ENCODE results near the gene SORCS2. TPM values are rescaled to one million over a fixed set of nuclear protein-coding genes. Genes with fewer than 3 reads are reported as not detected.

Gene SORCS2
- total RNA-seq, 1 donor from 2014 or later: 6.9 TPM

DNA sequence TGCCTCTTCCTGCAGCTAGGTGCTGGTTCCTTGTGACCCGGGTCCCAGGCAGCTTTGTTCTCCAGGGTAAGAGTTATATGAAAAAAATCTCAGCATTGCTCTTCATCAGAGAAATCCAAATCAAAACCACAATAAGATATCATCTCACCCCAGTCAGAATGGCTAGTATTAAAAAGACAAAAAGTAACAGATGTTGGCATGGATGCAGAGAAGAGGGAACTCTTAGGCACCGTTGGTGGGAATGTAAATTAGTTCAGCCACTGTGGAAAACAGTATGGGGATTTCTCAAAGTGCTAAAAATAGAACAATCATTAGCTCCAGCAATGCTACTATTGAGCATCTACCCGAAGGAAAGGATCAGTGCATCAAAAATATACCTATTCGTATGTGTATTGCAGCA is 61.5 kb downstream of the SORCS2 start:
- DNase-seq (ENCODE audit: low spot score): no peak
- intact Hi-C loops (cut with DNase I): loop anchor here (5.0 kb wide), 2 partner anchors 38 to 47 kb away; no protein-coding TSS in a partner anchor

DNA sequence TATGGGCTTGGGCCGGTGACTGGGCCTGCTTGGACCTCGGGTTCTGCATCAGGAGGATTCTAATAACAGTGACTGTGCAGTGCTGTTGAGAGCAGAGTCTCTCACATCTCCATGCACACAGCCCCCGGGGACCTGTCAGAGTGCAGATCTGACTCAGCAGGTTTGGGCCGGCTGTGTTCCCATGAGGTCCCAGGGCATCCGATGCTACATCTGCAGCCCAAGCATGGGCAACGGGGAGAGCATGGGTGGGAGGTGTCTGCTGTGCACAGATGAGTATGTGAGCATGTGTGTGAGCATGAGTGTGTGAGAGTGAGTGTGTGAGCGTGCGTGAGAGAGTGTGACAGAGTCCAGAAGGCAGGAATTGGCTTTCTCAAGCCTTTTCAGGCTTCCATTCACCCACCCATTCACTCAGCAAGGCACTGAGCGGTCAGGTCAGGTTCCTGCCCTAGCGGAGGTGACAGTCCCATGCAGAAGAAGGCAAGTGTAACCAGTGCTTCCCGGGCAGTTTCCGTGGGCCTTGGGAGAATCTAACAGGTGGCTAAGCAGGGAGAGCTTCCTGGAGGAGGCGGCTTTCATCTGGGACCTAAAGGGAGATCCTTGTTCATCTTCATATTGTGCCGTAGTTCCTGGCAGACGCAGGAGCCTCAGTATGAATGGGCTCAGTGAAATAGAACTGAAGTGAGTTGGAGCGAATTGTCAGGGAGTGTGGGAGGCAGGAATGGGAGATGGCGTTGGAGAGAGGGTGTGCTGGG is 62.6 kb downstream of the SORCS2 start:
- intact Hi-C loops (cut with DNase I): loop anchor here (5.0 kb wide), 2 partner anchors 37 to 48 kb away; no protein-coding TSS in a partner anchor
- no peak for DNase-seq (ENCODE audit: low spot score)

- no peak for DNase-seq (ENCODE audit: low spot score)
- intact Hi-C loops (cut with DNase I): no loop called here
These were observed 63.1 kb downstream of the SORCS2 start for GRCh38 chr4:7255488-7255881.

DNA sequence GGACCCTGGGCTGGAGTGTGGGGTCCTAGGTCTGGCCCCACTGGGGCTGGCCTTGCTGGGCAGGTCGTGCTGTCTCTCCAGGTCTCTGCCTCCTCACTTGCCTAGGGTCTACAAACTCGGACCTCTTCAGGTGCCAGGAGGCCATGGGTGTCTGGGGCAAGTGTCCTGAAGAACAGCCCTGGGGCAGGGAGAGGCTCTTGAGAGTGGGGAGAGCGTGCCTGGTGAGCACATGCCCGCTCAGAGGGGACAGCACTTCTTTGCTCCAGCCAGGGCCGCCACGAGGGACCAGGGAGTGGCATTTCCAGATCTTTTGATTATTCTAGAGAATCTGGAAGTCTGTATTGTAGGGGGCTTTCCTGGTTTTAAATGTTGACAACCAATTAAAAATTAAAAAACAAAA is 63.7 kb downstream of the SORCS2 start:
- DNase-seq (ENCODE audit: low spot score): no peak

DNA sequence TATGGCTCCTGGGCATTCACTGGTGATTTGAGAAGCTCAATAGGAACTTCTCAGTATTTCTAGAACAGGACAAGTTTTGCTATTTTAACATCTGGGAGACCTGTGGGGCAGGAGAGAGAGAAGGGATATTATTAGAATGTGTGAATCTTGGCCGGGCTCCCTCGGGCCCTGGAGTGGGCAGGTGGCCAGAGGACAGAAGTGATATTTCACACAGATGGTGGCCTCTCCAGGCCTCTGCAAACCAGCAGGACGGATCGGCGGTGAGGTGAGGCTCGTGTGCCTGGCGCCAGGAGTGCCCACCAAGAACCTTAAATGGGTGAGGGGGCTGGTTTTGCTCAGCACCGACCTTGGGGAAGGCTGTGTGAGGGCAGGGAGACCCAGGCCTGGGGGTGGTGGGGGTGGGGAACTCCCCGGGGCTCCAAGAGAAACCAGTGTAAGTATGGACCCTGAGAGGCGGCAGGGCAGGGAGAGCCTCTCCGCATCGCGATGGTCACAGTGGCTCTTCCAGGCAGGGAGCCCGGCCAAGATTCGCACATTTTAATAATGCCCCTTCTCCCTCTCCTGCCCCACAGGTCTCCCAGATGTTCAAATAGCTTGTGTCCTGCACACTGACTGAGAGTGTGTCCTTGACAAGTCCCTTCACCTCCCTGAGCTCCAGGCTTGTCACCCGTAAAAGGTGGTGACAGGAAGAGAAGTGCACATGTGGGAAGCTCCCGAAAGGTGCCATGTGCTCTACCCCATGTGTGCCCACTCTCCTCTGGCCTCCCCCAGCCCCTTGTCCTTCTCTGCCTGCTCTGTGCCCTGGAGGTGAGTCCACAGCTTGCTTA is 64.9 kb downstream of the SORCS2 start:
- DNase-seq (ENCODE audit: low spot score): peak; percentile 88
- intact Hi-C loops (cut with DNase I): no loop called here

More for the DNA sequence above, 63.7 kb downstream of the SORCS2 start:
- intact Hi-C loops (cut with DNase I): no loop called here

DNA sequence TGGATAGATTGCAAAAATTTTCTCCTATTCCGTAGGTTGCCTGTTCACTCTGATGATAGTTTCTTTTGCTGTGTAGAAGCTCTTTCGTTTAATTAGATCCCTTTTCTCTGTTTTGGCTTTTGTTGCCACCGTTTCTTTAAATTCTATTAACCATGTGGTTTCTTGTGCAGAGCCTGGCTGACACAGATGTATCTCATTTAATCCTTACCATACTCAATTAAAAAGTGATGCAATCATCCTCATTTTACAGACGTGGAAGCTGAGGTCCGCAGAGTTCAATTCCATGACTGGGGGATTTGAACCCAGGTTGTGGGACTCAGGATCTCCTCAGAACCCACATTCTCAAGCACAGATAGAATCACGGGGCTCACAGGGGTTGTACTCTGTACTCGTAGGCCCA is 66.7 kb downstream of the SORCS2 start:
- no peak for DNase-seq (ENCODE audit: low spot score)
- intact Hi-C loops (cut with DNase I): no loop called here

- no peak for DNase-seq (ENCODE audit: low spot score)
- intact Hi-C loops (cut with DNase I): no loop called here
These were observed 68.2 kb downstream of the SORCS2 start for GRCh38 chr4:7260569-7260968.

DNA sequence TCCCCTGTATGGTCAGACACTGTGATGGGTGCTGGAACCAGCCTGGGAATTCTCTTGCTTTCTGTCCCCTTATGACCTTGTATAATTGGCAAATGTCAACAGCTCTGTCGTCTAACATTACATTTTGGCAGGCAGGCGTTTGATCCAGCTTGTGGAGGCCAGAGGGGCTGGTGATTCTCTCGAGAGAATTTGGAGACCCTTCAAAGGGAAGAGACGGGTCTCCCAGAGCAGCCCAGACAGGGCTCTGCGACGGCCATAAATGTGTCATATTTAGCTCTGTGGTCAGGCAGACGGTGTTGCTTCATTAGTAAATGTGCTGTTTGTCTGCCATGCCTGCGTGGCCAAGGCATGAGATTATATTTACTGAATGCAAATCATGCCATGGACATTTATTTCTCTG is 68.7 kb downstream of the SORCS2 start:
- intact Hi-C loops (cut with DNase I): no loop called here
- DNase-seq (ENCODE audit: low spot score): no peak

DNA sequence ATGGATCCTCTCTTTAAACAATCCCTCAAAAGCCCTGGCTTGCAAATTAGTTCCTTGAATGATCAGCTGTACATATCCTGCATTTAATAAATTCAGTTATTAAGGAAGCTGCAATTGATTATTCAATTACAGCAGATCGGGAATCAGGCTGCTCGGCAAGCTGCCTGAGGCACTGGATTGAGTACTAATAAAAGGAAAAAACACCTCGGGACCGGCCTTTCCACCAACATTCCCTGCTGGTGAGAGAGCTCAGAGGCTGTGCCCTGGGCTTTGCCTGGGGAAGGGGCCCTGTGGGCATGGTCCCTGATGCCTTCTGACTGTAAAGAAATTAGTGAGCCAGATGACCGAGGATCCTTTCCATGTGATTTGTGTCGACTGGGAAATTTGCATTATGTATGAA is 69.2 kb downstream of the SORCS2 start:
- intact Hi-C loops (cut with DNase I): no loop called here
- no peak for DNase-seq (ENCODE audit: low spot score)

DNA sequence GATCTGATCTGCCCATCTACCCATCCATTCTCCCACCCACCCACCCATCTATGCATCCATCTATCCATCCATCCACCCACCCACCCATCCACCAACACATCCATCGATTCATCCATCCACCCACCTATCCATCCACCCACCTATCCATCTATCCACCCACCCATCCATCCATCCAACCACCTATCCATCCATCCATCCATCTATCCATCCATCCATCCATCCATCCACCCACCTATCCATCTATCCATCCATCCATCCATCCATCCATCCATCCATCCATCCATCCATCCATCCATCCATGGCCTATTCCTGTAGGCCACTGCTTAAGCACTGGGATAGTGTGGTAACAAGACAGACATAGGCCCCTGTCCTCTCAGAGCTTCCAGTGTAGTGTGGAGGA is 69.8 kb downstream of the SORCS2 start:
- DNase-seq (ENCODE audit: low spot score): no peak
- intact Hi-C loops (cut with DNase I): no loop called here

- intact Hi-C loops (cut with DNase I): no loop called here
- DNase-seq (ENCODE audit: low spot score): no peak
These were observed 70.8 kb downstream of the SORCS2 start for GRCh38 chr4:7263166-7263565.

DNA sequence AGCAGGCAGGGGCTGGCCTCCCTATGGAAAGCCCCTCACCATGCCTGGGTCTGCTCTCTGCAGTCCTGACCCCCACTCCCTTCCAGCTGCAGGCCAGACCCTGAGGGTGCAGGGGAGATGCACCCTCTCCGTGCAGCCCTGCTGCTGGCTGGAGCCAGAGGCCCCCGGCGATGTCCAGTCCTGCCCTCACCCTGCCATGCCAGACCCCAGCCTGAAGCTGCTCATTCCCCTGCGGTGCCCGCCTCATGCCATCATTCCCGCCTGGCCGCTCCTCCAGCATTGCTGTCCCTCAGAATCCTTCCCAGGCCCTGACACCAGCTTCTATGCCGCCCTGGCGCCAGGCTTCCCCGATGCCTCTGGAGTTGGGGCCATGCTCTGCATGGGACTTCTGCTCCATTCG is 72.4 kb downstream of the SORCS2 start:
- no peak for DNase-seq (ENCODE audit: low spot score)

DNA sequence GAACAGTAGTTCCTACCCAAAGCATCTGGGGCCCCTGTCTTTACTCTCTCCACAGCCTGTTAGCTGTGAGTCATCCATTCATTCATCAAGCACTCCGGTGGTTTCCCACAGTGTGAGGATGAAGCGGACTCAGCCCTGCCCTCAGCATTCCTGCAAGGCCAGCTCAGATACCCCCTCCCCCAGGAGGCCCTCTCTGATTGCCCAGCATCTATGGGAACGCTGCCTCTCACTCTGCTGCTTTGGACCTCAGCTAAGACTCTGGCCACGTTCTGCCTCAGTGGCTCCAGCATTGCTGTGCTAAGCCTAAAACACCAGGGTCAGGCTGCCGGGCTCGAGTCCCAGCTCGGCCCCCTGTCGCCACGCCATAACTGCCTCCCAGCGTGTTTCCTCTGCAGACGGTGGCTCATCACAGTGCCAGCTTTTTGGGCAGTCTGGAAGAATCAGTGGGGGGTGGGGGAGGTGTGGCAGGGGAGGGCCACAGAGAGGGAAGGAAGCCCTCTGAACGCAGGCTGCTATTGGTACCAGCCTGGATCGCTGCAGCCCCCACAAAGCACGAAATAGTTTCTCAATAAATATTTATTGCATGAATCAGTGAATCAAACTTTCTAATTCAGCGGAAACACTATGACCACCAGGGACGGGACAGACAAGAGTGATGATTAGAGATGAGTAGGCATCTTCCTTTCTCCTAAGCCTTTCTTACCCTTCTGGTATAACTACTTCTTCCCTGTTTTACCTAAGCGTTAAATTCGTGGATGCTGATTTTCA is 74.4 kb downstream of the SORCS2 start:
- no peak for DNase-seq (ENCODE audit: low spot score)
- intact Hi-C loops (cut with DNase I): no loop called here

More for the DNA sequence above, 72.4 kb downstream of the SORCS2 start:
- intact Hi-C loops (cut with DNase I): no loop called here

DNA sequence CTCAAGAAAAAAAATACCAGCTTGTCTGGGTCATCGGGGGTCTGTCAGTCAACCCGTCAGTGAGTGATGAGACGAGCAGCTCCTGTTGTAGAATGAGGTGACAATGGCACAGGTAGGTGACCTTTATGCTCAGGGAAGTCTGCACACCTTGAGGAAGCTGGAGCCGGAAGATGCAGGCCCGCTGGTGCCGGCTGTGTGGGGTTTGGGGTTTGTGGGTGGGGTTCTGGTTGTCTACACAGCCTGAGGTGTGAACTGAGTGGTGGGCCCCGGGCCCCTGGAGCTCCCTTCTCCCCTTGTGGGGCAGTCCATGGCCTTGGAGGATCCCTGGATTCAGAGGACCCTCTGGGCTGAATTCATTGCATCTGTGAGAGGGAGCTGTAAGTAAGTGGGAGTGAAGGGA is 75.5 kb downstream of the SORCS2 start:
- DNase-seq (ENCODE audit: low spot score): no peak
- intact Hi-C loops (cut with DNase I): no loop called here

DNA sequence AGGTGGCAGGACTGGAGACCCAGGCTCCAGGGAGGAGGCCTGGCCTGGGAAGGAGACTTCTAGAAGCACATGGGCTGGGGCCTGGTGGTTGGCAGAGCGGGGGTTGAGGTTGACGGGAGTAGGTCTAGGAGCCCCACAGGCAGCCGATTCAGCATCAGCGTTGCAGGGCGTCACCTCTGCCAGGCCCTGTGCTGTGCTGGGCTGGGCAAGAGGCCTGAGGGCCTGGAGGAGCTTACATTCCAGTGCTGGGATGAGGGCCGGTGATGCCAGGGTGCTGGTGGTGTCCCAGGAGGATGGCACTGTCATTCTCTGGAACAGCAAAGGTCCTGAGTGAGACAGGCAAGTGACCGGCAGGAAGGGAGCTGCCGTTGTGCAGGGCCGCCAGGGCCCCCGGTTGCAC is 76.6 kb downstream of the SORCS2 start:
- DNase-seq (ENCODE audit: low spot score): no peak
- intact Hi-C loops (cut with DNase I): no loop called here

GRCh38 chr4:7270121-7270520 is 77.8 kb downstream of the SORCS2 start:
- intact Hi-C loops (cut with DNase I): no loop called here
- DNase-seq (ENCODE audit: low spot score): no peak

DNA sequence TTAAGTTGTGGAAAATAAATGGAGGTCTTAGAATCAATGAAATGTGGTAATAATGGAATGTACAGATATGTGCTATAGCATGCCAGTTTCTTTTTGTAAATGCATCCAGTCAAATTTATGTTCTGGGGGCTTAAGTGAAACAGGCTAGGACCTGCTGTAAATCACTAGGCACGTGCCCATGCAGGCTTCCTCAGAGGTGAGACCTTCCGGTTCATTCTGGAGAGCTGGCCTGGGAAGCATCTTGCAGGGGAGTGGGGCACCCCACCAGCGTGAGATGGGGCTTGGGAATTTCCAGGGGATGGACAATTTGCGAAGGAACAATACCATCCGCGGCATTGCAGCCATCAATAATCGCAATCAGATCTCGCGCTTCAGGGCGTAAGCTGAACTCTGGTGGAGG is 80.1 kb downstream of the SORCS2 start:
- no peak for DNase-seq (ENCODE audit: low spot score)
- intact Hi-C loops (cut with DNase I): no loop called here

GRCh38 chr4:7273738-7274297 is 81.5 kb downstream of the SORCS2 start:
- intact Hi-C loops (cut with DNase I): no loop called here
- DNase-seq (ENCODE audit: low spot score): no peak

GRCh38 chr4:7275067-7275466 is 82.7 kb downstream of the SORCS2 start:
- DNase-seq (ENCODE audit: low spot score): no peak
- intact Hi-C loops (cut with DNase I): no loop called here

Data from cardiac septum (tissue), 1 donor.